GM18502 (cell line): ENCODE results near the gene GPATCH3.
"Not testable (repeated sequence)": the region's sequence is repeated elsewhere in the genome, so short reads cannot be mapped to it uniquely, and the experiment has no call there.

Source experiments
- ATAC-seq: cut with Tn5 transposase; IDR thresholded peaks from one replicate; pipeline ENCODE4 v1.9.1; 2021; ENCODE audit warnings: mild to moderate bottlenecking; ENCODE audit not compliant: unreplicated experiment, poor library complexity

Gene GPATCH3

GRCh38 chr1:26877326-26877725 lies 22.9 kb downstream of the GPATCH3 start:
- no peak for ATAC-seq

DNA sequence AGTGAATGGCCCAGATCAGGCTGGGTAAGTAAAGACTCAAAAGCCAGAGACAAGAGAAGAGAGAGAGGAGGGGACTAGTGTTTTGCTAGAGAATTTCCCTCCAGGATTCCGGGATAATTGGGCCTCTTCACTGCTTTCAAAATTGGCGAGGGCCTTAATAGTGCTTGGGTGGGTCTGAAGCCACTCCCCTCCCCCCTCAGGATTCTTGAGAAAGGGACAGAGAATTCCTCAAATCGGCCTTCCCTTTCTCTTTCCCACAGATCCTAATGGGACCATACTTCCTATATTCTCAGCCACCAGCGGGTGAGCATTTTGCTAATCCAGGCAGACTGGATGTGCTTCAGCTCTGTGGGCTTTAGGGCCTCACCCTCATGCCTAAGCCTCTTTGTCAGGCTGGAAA lies 25.4 kb downstream of the GPATCH3 start:
- no peak for ATAC-seq

DNA sequence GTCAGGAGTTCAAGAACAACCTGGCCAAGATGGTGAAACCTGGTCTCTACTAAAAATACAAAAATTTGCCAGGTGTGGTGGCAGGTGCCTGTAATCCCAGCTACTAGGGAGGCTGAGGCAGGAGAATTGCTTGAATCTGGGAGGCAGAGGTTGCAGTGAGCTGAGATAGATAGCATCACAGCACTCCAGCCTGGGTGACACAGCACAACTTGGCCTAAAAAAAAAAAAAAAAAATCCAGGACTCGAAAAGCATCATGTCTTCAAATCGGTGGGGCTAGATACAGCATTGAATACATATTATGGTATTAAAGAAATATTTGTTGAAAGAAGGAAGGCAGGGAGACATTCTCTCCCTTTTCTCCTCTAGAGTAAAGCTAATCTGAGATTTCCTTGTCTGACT lies 27.2 kb downstream of the GPATCH3 start:
- ATAC-seq, result not testable (repeated sequence)

DNA sequence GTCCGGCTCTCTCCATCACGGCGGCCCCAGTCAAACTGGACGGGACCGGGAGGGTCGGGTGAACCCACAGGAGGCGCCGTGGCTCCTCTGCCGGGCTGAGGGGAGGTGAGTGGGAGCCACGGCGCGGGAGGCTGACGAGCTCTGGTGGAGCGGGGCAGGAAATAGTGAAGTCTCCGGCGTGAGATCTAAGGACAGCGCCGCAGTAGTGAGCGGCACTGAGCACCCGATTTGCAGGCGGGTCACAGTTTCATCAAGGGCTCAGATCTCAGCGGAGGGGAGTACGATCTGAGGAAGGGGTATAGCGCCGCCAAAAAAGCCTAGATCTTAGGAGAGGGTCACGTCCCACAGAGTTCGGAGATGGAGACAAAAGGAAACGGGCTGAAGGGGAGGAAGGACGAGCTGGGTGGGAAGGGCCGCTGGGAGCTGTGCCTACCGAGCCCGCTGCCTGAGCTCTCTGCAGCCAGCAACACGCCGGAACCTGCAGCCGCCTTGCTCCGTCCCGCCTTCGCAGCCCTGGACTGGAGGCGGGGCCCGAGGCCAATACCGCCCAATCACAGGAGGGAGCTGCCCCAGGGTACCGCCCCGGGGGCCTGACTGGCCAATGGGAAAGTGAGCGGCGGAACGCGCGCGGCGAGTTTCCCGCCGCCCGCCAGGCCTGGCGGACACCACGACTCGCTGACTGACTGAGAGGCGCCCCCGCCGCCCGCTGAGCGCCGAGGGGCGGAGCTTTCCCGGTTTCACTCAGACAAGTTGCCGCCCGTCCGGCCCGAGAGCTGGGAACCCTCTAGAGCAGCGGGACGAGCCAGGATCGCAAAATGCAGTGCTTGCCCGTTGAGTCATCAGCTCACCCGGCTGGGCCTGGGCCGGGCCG lies 35.4 kb downstream of the GPATCH3 start:
- ATAC-seq, result peak; percentile 94

- no peak for ATAC-seq
Measured at GRCh38 chr1:26863685-26864077, 36.6 kb downstream of the GPATCH3 start.

DNA sequence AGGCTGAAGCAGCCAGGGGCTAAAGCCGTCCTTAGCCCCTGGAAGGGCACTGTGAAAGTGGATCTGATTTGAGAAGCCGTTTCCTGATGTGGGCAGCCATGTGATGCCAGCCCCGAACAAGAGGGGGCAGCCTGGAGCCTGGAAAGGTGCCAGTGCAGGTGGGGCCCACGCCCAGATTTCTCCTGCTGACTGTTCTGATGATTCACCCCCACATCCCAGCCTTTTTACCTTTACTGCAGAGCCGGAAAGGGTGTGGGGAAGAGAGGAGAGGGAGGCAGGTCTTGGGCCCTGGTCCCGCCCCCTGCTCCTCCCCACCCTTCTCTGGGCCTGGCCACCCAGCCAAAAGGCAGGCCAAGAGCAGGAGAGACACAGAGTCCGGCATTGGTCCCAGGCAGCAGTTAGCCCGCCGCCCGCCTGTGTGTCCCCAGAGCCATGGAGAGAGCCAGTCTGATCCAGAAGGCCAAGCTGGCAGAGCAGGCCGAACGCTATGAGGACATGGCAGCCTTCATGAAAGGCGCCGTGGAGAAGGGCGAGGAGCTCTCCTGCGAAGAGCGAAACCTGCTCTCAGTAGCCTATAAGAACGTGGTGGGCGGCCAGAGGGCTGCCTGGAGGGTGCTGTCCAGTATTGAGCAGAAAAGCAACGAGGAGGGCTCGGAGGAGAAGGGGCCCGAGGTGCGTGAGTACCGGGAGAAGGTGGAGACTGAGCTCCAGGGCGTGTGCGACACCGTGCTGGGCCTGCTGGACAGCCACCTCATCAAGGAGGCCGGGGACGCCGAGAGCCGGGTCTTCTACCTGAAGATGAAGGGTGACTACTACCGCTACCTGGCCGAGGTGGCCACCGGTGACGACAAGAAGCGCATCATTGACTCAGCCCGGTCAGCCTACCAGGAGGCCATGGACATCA lies 37.2 kb downstream of the GPATCH3 start, which contains the start of gene SFN:
Gene SFN, plus strand, starts transcription at position 369 of the 904 bp plus-strand sequence. Its CDS starts 64 bp downstream, at position 433.
- no peak for ATAC-seq

DNA sequence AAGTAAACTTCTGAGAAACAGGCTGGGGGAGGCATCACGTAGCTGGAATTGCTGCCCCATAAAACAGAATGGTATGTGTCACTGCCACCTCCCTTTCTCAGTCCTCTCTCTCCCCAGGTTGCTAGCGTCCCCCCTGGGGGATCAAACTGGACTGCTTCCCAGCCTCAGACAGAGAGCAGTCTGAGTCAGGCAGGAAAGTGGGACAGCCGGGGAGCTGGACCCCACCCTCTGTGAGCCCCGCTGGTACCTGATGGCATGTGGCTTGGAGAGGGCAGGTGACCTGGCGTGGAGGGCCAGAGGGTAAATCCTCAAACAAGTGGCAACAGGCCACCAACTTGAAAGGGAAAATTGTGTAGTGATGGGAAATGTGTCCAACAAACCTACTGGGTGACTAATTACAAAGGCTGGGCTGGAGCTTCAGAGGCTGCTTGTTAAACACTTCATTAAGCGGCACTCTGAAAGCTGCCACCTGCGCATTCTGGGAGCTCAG lies 38.3 kb downstream of the GPATCH3 start:
- ATAC-seq, result no peak

GRCh38 chr1:26861286-26861701 lies 39.0 kb downstream of the GPATCH3 start:
- ATAC-seq, result no peak

- ATAC-seq, result no peak
Measured at GRCh38 chr1:26858891-26859640, 41.2 kb downstream of the GPATCH3 start.

DNA sequence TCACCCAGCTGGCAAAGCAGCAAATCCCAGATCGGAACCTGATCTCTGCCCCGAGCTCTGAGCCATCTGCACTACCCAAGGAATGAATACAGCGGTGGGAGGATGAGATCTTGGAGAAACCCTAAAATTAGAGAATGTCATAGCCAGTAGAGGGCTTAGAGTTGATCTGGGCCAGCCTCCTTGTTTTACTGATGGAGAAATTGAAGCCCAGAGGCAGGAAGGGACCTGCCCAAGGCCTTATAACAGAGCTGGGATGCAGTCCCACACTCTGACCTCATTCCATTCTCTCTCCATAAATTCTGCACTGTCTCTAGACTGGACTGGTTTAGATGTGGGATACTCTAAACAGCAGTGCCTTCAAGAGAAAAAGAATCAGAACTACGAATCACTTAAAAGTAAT lies 42.1 kb downstream of the GPATCH3 start:
- ATAC-seq, result no peak

DNA sequence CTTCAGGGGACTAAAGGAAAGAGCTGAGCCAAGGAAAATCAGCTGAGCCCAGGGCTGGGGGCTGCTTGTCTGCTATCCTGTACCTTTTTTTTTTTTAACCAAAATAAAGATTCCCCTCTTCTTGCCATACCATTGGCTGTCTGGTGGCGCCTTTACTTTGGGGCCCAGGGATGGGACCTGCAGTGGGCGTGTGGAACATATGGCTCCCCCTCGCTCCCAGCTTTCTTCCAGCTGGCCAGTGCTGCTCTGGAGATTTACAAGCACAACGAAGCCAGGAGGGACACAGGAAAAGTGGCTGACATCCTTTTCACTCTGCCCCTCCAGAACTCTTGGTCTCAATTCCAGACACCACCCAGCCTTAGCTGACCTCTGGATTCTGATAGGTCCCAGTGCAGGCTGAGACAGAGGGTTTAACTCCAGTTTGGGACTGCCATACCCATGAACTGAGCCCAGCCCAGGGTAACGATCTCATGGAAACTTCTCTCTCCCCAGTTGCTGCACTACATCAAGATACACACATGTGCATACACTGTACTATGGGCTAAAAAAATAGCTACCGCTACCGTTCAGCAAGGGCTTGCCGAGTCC lies 42.7 kb downstream of the GPATCH3 start:
- ATAC-seq, result no peak

DNA sequence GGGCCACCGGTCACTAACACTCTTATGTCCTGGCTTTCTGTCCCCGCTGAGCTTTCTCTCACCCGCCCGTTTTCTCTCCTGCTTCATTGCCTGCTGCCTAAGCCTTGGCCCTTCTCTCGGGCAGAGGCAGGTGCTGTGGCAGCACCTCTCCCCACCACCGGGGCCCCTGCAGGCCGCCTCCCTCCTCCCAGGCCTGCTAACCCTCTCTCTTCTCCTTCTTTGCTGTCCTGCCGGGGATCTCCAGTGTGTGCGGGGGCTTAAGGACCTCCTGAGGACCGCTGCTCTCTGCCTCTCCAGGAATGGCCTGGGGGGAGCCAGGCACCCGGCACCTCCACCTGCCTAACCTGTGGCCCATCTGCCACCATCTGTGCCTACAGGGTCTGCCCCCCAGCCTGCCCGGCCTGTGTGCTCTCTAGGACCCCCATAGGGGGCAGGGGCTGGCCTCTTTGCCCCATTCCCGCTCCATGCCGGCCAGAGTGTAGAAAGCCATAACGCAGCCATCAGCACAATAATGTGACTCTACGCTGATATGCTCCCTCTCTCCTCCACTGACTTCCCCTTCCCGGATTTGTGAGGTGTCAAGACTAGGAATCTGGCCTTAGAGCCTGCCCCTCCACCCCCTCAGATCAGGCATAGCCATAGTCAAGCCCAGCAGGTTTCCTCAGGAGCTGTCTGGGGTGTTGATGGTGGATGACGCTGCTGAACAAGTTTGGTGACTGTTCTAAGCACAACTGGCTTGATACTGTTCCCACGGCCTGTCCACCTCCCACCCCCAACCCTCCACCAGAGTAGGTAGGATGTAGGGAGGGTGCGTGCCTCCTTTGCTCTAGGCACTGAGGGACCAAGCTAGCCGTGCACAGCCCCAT lies 43.4 kb downstream of the GPATCH3 start:
- no peak for ATAC-seq

GRCh38 chr1:26856181-26856580 lies 44.1 kb downstream of the GPATCH3 start:
- no peak for ATAC-seq

GRCh38 chr1:26855636-26856035 lies 44.6 kb downstream of the GPATCH3 start:
- ATAC-seq, result no peak

DNA sequence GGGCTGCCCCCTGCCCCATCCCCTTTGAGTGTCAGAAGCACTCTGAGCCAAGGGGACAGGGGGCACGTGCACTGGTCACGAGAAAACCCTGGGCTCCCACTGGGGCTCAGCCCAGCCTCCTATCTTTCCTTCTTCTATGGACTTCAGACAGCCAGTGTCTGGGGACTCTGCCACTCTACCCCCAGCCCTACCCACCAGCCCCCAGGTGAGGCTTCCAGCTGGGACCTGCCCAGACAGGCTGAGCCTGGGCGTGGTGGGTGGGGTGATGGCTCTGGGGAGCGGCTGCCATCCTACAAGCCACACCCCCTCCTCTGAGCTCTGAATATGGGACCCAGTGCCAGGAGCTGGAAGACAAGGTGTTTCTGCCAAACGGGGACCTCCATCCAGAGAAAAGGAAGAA lies 45.4 kb downstream of the GPATCH3 start:
- no peak for ATAC-seq

- ATAC-seq, result no peak
Measured at GRCh38 chr1:26853600-26853999, 46.7 kb downstream of the GPATCH3 start.

DNA sequence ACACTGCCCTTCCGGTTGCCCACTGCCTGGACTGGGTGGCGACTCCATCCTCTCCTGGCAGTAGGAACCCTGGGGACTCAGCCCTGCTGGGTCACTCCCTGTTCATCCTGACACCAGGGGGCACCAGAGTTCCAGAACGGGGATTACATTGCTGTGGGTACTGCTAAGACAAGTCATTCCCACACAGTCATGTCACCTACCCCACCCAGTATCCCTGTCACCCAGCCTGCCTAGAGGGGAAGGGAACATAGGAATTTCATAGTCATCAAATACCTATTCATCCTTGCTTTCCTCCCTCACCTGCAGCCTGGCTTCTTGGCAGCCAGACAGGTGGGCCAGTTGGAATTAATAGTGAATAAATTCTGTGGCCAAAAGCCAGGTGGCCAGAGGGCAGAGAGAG lies 47.1 kb downstream of the GPATCH3 start:
- ATAC-seq, result no peak

GRCh38 chr1:26852701-26853100 lies 47.6 kb downstream of the GPATCH3 start:
- no peak for ATAC-seq

GRCh38 chr1:26851106-26851684 lies 49.1 kb downstream of the GPATCH3 start:
- no peak for ATAC-seq
